Activated CD4-positive, CD25-positive, alpha-beta regulatory T cell treated with anti-CD3 and anti-CD28 coated beads, Interleukin-2, amount 50 U/mL, for 72 hours (primary cell): ENCODE data around the gene EML5.
A peak's percentile ranks its signal among the peaks of the same experiment; 100 is the strongest.

Experiments
- DNase-seq: peaks from one replicate; pipeline ENCODE4 v3.0.0; 2021

Gene EML5

GRCh38 chr14:88612981-88613380, 179.8 kb downstream of the EML5 start:
- DNase-seq, result no peak

- no peak for DNase-seq
Observed at GRCh38 chr14:88611878-88612277, 180.9 kb downstream of the EML5 start.

DNA sequence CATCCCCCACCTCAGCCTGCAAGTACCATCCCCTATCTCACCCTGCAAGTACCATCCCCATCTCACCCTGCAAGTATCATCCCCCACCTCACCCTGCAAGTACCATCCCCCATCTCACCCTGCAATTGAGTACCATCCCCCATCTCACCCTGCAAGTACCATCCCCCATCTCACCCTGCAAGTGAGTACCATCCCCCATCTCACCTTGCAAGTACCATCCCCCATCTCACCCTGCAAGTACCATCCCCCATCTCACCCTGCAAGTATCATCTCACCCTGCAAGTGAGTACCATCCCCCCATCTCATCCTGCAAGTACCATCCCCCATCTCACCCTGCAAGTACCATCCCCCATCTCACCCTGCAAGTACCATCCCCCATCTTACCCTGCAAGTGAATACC, 184.9 kb downstream of the EML5 start:
- no peak for DNase-seq

DNA sequence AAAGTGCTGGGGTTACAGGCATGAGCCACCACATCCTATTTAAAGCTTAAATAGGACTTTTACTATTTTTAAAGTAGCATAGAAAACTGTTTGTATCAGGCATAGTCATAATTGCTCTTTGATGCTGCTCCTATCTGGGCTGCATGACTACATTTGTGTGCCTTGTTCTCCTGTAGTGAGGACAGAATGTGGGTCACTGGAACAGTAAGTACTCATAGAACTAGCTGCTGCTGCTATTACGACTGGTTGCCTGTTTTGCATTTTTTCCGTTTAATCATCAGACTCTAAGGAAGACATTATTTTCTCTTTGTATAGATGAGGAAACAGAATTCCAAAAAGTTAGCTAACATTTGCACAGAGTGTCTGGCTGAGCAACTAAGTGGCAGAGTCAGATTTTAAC, 187.2 kb downstream of the EML5 start:
- DNase-seq, result no peak

DNA sequence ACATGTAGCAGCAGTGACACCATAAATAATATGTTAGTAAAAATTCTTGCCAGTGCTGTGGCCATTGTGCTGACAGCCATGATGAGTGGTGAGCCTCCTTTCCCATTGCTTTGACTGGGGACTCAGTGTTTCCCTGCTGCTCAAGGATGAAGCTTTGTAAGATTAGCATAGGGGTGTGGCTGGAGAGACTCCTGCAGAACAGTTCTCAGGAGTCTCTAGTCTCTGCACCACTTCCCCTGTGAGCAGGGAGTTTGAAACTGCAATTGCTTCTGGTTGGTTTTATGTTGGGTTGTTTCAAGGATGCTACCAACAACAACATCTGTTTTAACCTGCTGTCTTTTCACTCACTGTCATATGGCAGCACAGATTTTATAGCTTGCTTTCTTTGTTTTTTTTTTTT, 188.5 kb downstream of the EML5 start:
- no peak for DNase-seq

- DNase-seq, result no peak
Observed at GRCh38 chr14:88599761-88600439, 192.9 kb downstream of the EML5 start.

DNA sequence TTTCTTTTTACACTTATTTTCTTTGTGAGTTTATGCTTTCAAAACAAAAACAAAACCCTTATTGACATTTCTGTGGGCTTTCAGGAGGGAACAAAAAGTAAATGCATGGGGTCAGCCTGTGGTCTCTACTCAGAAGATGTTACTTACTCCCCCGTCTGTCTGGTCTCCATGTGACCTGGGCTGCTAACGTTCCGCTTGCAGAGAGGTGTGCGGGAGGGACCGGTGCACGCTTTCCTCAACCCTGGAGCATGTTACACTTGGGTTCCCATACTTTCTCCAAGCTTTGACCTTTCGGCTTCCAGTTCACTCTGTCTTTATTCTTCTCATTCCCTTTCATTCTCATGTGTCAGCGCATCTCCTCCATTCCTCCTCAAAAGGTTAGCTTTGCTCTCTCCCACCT, 193.4 kb downstream of the EML5 start:
- DNase-seq, result no peak

- DNase-seq, result no peak
Observed at GRCh38 chr14:88598097-88598675, 194.6 kb downstream of the EML5 start.

DNA sequence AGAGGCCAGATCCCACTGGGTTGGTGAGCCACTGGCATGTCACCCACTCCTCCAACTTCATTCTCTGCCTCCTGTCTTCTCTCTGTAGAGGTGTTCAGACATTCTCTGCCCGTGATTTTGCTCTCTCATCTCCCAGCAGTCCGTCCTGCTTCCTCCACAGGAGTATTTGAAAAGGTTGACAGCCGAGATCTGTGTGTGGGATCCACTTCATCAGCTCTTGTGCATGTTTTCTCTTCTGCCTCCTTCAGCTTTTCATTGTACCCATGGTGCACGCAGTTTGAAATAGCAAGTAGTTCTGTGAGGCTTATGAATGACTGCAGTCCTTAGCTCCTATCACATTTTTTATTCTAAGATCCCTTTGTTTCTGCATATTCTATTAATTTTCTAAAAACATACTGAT, 195.2 kb downstream of the EML5 start:
- DNase-seq, result no peak

DNA sequence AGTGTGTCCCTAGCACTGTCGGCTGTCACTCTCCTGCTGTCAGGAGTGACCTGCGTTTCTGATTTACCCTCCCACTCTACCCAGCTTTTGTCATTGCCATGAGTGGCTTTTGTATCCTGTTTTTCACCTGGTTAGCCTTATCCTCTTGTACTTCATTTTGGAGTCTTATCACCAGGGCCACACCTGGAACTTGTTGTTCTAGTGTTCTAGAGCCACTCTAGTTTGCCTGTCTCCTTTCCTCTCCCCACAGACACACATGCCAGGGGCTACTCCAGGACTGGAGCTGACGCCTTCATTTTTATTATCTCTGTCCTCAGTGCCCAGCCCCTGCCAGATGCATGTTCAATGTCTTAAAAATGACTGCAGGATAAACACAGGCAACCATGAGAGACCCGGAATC, 195.7 kb downstream of the EML5 start:
- DNase-seq, result no peak

- DNase-seq, result no peak
Observed at GRCh38 chr14:88592031-88592430, 200.7 kb downstream of the EML5 start.

DNA sequence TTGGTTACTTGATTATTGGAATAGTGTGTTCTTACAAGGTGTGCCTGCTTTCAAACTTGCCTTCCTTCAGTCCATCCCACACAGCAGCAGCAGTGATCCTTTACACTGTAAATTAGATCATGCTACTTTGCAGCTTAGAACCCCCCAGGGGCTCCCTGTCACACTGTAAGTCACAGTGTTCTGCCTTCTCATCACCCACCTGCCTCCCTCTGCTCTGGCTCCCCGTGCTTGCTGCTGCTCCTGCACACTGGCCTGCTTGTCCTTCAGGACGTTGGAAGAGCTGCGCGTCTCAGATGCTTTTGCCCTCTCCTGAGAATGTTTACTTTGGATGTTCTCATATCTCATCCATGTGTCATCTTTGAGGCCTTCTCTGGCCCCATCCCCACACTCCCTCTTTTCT, 202.6 kb downstream of the EML5 start:
- DNase-seq, result no peak

- DNase-seq, result no peak
Observed at GRCh38 chr14:88588081-88588480, 204.7 kb downstream of the EML5 start.

DNA sequence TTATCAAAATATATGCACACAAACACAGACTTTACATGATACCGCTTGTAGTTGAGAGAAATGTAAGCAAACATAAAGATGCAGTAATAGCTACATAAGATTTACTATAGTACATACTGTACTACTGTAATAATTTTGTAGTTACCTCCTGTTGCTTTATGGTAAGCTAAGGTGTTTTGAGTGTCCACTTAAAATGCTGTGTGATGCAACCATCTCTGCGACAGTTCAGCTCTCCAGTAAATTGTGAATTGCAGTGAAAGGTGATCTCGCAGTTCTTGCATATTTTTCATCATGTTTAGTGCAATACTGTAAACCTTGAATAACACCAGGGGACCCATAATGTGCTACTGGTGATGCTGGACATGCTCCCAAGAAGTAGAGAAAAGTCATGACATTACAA, 208.3 kb downstream of the EML5 start:
- no peak for DNase-seq

GRCh38 chr14:88576222-88576621, 216.5 kb downstream of the EML5 start:
- no peak for DNase-seq

- DNase-seq, result no peak
Observed at GRCh38 chr14:88572117-88572516, 220.6 kb downstream of the EML5 start.

DNA sequence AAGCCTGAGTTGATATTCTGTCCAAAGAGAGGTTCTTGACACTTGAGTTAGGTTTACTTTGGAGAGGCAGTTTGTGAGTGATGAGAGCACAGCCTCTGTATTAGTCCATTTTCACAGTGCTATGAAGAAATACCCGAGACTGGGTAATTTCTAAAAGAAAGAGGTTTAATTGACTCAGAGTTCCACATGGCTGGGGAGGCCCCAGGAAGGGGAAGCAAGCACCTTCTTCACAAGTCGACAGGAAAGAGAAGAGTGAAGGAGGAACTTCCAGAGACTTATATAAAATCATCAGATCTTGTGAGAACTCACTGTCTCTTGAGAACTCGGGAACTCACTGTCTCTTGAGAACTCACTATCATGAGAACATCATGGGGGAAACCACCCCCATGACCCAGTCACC, 224.6 kb downstream of the EML5 start:
- no peak for DNase-seq

- DNase-seq, result no peak
Observed at GRCh38 chr14:88565427-88565826, 227.3 kb downstream of the EML5 start.

DNA sequence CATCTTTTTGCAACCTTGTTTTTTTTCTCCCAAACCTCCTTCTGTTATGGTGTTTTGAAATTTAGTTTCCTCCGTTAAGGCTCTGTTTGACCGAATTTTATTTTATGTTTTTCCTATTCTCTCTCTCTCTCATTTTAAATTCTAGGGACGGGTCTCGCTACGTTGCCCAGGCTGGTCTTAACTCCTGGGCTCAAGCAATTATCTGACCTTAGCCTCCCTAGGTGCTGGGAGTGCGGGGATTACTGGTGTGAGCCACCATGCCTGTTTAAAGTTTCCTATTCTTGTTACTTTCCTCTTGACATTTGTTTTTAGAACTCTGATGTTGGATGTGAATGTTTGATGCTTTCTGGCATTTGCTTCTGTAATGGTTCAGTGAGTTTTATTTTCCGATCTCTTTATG, 228.9 kb downstream of the EML5 start:
- no peak for DNase-seq

DNA sequence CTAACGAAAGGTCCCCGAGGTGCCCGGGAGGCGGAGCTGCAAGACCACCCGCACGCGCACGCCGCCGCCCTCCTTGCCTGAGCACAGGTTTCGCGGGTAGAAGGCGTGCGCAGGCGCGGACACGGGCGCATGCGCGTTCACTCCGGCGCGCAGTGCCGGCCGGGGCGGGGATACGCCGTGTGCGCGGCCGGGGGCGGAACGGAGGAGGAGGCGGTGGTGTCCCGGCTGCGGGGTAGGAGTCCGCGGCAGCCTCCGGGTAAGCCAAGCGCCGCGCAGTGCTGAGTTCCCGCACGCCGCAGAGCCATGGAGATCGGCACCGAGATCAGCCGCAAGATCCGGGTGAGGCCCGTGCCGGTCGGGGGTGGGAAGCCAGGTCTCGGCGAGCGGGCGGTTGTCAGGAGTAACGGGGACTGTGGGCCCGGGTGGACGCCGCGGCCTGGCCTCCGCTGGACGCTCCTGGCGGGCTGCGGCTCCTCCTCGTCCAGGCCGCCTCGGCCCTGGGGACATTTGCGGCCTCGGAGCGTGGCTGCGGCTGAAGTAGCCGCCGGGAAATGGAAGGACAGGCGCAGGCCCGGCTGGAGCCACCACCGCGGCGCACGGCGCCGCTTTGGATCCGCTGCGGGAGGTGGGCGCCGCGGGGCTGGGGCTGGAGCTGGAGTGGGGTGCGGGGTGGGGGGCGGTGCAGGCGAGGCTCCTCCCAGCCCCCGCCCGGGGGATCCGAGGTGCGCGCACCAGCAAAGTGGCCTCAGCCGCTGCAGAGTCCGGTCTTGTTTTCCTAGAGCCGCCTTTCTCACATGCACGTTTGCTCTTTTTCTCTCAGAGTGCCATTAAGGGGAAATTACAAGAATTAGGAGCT, 229.7 kb downstream of the EML5 start, which contains the start of gene ZC3H14:
Gene ZC3H14, plus strand, starts transcription at position 207 of the 856 bp plus-strand sequence. Its CDS starts 97 bp downstream, at position 304.
- DNase-seq, result peak; percentile 88

DNA sequence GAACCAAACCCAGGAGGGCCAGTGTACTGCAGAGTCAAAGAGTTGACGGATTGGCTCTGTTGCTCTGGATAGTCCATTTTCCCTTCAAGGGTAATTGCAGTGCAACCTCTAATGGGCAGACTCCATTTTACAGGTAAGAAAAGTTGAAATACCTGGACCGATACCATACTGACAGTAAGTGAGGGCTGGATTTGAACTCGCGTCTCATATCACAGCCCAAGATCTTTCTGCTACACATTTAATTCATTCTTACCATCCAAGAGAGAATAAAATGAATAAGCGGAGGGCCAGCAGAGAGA, 230.3 kb downstream of the EML5 start:
- DNase-seq, result no peak
